Measurements from ENCODE around the gene SUGT1. TPM values are rescaled to one million over a fixed set of nuclear protein-coding genes. Genes with fewer than 3 reads are reported as not detected.
"Not testable (repeated sequence)": the region's sequence is repeated elsewhere in the genome, so short reads cannot be mapped to it uniquely, and the experiment has no call there.

Gene SUGT1
- total and polyA plus RNA-seq, 2 of the 13 experiments (the other 11 are each of a cell fraction or from before 2014, with no cell fraction given): 23.1 to 71.2 TPM

DNA sequence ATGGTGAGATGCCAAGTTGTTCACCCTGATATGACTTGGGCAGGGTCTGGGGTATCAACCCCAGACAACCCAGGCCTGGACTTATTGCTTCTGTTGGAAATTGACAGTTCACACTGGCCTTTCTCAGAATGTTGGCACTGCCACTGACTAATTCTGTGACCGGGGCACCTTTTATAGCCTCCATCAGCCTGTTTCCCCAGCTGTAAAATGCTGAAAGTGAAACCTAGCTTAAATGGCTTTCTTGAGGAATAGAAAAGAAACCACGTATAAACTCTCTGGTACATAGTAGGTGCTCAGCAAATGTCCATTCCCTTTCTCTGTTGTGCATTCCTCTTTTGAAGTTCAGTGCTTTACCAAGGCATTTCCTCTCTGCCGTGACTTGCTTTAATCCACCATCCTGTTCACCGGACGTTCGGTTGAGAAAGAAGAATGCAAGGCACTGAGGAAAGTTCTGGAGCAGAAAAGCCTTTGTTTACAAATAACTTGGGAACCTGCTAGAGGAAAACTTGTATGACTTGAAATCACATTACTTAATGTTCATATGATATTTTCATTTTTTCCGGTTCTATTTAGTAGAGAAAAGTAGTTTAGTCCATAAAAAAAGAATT, 21.4 kb upstream of the SUGT1 start:
- intact Hi-C loops (cut with micrococcal nuclease; ENCODE audit: unreplicated experiment); POLR2A ChIA-PET; H3K79me2 ChIP-seq (ENCODE audit: insufficient read depth, low read length); H3K27me3 ChIP-seq (ENCODE audit: control insufficient read depth in 1 of 2, insufficient read depth in 2 of 2, low read length in 2 of 2); H2AFZ ChIP-seq (ENCODE audit: low read length); in situ Hi-C loops (cut with HindIII; ENCODE audit: extremely low pct_ligation_motif_present, low pct_unique_long_range_greater_than_20kb); H3K27ac ChIP-seq (ENCODE audit: extremely low read length, insufficient read depth, low read length); CTCF ChIA-PET (ENCODE audit: low intra/inter-chr PET ratio, low total read pairs); H4K20me1 ChIP-seq (ENCODE audit: insufficient read depth, low read length); H3K9me3 ChIP-seq (ENCODE audit: low read length); BruUV-seq (replicated peaks); H3K4me3 ChIP-seq (replicated peaks in 1 of 3; ENCODE audit: insufficient read depth in 1 of 3, low read depth in 2 of 3, low read length in 3 of 3); H3K9ac ChIP-seq (ENCODE audit: insufficient read depth, low read depth, low read length); H3K4me2 ChIP-seq (ENCODE audit: low read depth, low read length); ATAC-seq; DNase-seq (ENCODE audit: low spot score); FAIRE-seq; H3K4me1 ChIP-seq (ENCODE audit: insufficient read depth, low read length): not testable (repeated sequence)
- H3K36me3 ChIP-seq (replicated peaks in 1 of 2; ENCODE audit: control insufficient read depth in 1 of 2, insufficient read depth in 2 of 2, low read length in 2 of 2): peaks cover 3 to 11% of the 10 kb centered on the region in 2 experiments; a peak in 3 of 5 replicates
- WGBS (ENCODE audit: low lambda C conversion rate): 95% methylated on average over 7 of the region's 7 CpGs

GRCh38 chr13:52638666-52639328, 13.8 kb upstream of the SUGT1 start:
- Histone ChIP-seq H3K79me2 (ENCODE audit: insufficient read depth, low read length) (no peaks in the 10 kb centered on the region), H3K4me3 (replicated peaks in 1 of 3; ENCODE audit: insufficient read depth in 1 of 3, low read depth in 2 of 3, low read length in 3 of 3) (no peak overlapping the region), H3K27ac (ENCODE audit: extremely low read length, insufficient read depth, low read length) (no peak overlapping the region), H3K9me3 (ENCODE audit: low read length) (no peaks in the 10 kb centered on the region), H3K4me2 (ENCODE audit: low read depth, low read length) (no peak overlapping the region), H3K27me3 (ENCODE audit: control insufficient read depth in 1 of 2, insufficient read depth in 2 of 2, low read length in 2 of 2) (no peaks in the 10 kb centered on the region), H3K36me3 (replicated peaks in 1 of 2; ENCODE audit: control insufficient read depth in 1 of 2, insufficient read depth in 2 of 2, low read length in 2 of 2) (peaks cover 3 to 10% of the 10 kb centered on the region in 2 experiments; a peak in 1 of 5 replicates), H3K9ac (ENCODE audit: insufficient read depth, low read depth, low read length) (no peak overlapping the region), H2AFZ (ENCODE audit: low read length) (no peak overlapping the region), H4K20me1 (ENCODE audit: insufficient read depth, low read length) (no peaks in the 10 kb centered on the region), H3K4me1 (ENCODE audit: insufficient read depth, low read length) (no peaks in the 10 kb centered on the region)
- POLR2A ChIA-PET: interaction anchor here (1.8 kb wide), 1 partner anchor 14 kb away, joined by 4 read pairs; the partner anchor contains the start of gene SUGT1
- TF ChIP-seq HBP1 (CRISPR knock-in tag; IDR thresholded peaks at IDR 0.05; ENCODE audit: low read depth) (no peak), NR2F2 (IDR thresholded peaks at IDR 0.05; ENCODE audit: borderline replicate concordance, low read depth) (no peak), NR2C2 (CRISPR knock-in tag; IDR thresholded peaks at IDR 0.05; ENCODE audit: borderline replicate concordance) (no peak), CCAR2 (optimal IDR thresholded peaks at IDR 0.05; ENCODE audit: low read depth, low read length) (no peak), SRSF9 (IDR thresholded peaks at IDR 0.05; ENCODE audit: borderline replicate concordance, insufficient read depth, low read depth, low read length, poor library complexity, severe bottlenecking) (no peak), BATF2 (CRISPR knock-in tag; IDR thresholded peaks at IDR 0.05) (no peak), NFATC3 (CRISPR knock-in tag; IDR thresholded peaks at IDR 0.05) (no peak), SP140L (CRISPR knock-in tag; IDR thresholded peaks at IDR 0.05; ENCODE audit: borderline replicate concordance) (no peak), ZZZ3 (CRISPR knock-in tag; IDR thresholded peaks at IDR 0.05; ENCODE audit: borderline replicate concordance) (no peak), ZFP62 (CRISPR knock-in tag; IDR thresholded peaks at IDR 0.05) (no peak), ZNF234 (CRISPR knock-in tag; conservative IDR thresholded peaks at IDR 0.05) (no peak), PRPF4 (IDR thresholded peaks at IDR 0.05; ENCODE audit: low read depth, low read length, poor library complexity, severe bottlenecking) (no peak)
- no TSS peak for BruUV-seq (replicated peaks)
- FAIRE-seq (no peak), DNase-seq (ENCODE audit: low spot score) (no peak), ATAC-seq (no peak)
- CTCF ChIA-PET (ENCODE audit: low intra/inter-chr PET ratio, low total read pairs): no interaction called here
- WGBS (ENCODE audit: low lambda C conversion rate): 97% methylated on average over 5 of the region's 5 CpGs
- in situ Hi-C loops (cut with HindIII; ENCODE audit: extremely low pct_ligation_motif_present, low pct_unique_long_range_greater_than_20kb) (no loop called here), intact Hi-C loops (cut with micrococcal nuclease; ENCODE audit: unreplicated experiment) (no loop called here)
